ENCODE data around the gene APC2. TPM values are rescaled to one million over a fixed set of nuclear protein-coding genes. Genes with fewer than 3 reads are reported as not detected.
"Not testable (repeated sequence)": the region's sequence is repeated elsewhere in the genome, so short reads cannot be mapped to it uniquely, and the experiment has no call there.

The APC2 gene
- total RNA-seq, 1 donor from 2014 or later = 0.15 TPM

DNA sequence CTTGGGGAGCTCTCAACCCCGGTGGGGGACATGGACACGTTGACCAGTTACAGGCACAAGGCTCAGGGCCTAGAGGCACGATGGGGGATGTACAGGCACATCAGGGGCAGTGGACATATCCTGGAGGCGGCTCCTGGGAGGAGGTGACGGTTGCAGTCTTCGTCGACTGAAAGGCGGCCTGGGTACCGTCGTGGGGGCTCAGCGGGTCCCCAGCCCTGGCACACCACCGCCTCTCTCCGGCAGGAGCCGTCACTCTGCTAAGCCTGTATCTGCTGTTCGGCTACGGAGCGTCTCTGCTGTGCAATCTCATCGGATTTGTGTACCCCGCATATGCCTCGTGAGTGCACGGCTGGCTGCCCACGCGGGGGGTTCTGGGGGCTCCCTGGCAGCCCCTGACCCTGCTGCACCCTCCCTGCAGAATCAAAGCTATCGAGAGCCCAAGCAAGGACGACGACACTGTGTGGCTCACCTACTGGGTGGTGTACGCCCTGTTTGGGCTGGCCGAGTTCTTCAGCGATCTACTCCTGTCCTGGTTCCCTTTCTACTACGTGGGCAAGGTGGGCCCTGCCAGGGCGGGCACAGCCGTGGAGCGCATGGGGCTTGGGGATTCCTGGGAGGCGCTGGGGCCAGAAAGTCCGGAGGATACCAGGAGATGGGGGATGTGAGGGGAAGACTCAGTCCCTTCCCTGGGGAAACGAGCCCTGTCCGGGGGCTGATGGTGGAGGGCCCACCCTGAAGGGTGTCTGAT is 45.3 kb downstream of the APC2 start:
- intact Hi-C loops (cut with micrococcal nuclease) = no loop called here

DNA sequence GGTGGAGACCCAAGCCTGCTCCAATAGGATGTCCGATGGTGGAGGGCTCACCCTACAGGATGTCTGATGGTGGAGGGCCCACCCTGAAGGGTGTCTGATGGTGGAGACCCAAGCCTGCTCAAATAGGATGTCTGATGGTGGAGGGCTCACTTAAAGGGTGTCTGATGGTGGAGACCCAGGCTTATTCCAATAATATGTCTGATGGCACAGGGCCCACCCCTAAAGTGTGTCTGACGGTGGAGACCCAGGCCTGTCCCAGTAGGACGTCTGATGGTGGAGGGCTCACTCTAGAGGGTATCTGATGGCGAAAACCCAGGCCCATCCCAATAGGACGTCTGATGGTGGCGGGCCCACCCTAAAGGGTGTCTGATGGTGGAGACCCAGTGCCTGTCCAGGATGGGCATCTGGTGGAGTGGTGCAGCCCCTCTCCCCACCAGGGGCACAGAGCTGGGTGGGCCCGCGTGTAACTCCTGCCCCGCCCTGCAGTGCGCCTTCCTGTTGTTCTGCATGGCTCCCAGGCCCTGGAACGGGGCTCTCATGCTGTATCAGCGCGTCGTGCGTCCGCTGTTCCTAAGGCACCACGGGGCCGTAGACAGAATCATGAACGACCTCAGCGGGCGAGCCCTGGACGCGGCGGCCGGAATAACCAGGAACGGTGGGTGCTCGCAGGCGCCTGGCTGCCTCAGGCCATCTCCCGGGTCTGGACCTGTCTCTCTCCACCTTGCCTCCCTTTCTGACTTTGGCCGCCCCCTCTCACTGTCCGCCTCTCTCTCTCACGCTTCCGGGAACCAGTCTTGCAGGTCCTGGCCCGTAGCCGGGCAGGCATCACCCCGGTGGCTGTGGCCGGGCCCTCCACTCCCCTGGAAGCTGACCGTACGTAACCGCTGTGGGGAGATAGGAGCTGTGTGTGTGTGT is 46.1 kb downstream of the APC2 start:
- intact Hi-C loops (cut with micrococcal nuclease) = no loop called here

DNA sequence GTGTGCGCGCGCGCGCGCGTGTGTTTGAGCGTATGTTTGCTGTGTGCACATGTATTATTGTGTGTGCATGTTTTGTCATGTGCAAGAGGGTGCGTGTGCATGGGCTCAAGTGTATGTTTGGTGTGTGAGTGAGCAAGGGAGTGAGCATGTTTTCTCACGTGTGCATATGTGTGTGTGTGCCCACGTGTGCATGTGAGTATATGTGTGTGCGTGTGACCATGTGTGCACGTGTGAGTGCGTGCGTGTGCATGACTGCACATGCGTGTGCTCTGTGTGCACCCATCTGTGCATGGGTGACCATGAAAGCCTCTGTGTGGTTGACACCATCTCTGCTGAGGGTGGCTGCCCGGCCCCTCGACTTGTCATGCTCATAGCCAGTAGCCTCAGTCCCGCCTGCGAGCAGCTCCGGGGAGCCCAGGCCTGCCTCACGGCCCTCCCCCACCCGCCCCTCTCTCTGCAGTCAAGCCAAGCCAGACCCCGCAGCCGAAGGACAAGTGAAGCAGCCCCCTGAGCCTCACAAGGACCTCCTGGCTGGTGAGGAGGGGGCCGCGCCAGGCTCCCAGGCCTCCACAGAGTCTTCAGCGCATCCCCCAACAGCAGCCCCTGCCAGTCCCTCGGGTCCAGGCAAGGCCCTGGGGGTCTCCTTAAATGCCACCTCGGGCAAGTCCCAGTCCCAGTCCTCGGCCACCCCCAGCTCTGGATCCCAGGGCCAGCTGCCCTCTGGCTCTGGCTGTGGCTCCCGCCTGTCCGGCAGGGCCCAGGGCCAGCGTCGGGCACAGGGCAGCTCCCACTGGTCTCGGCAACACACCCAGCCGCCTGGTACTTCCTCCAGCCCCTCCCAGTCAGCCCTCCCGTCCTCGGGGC is 47.0 kb downstream of the APC2 start:
- intact Hi-C loops (cut with micrococcal nuclease) = no loop called here

DNA sequence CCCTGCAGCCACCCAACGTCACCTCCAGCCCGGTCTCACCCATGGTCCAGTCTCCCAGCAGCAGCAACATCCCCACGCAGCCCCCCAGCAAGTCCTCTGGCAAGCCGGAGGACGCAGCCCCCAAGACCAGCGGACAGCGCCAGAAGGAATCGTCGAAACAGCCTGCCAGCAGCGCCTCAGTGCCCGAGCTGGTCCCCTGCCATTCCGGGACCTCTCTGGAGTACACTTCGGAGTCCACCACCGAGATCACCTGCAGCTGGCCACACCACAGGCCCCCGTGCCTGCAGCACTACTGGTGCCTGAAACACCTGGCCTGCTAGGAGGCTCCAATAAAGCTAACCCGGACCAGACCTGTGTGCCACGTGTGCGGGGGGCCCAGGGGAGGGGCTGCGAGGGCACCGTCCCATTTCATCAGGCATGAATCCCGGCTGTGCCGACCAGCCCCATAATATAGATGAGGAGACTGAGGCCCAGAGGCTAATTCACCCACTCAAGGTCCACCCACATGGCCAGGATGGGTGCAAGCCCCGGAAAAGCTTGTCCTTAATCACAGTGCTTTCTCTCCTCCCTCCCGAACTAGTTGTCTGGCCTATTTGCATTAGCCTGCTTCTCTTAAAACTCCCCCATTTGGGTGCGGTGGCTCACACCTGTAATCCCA is 47.8 kb downstream of the APC2 start:
- intact Hi-C loops (cut with micrococcal nuclease) = no loop called here

DNA sequence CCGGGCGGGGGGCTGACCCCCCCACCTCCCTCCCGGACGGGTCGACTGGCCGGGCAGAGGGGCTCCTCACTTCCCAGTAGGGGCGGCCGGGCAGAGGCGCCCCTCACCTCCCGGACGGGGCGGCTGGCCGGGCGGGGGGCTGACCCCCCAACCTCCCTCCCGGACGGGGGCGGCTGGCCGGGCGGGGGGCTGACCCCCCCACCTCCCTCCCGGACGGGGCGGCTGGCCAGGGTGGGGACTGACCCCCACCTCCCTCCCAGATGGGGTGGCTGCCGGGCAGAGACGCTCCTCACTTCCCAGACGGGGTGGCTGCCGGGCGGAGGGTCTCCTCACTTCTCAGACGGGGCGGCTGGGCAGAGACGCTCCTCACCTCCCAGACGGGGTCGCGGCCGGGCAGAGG is 49.3 kb downstream of the APC2 start:
- intact Hi-C loops (cut with micrococcal nuclease) = not testable (repeated sequence)

DNA sequence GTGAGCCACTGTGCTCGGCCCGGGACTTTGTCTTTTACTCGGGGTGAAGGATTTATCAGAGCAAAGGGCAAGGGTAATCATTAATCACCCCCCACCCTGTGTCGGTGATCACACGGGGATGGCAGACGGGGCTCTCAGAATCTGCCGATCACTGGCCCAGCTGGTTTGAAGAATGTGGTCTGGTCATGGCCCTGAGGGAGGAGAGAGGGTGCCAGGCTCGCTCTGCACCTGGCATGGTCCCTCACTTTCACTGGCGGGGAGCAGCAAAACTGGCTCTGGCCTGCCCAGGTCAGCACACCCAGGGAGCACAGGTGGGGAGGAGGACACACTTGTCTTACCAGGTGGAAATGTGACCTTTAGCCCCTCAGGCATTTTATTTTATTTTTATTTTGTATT is 51.3 kb downstream of the APC2 start:
- intact Hi-C loops (cut with micrococcal nuclease) = no loop called here

DNA sequence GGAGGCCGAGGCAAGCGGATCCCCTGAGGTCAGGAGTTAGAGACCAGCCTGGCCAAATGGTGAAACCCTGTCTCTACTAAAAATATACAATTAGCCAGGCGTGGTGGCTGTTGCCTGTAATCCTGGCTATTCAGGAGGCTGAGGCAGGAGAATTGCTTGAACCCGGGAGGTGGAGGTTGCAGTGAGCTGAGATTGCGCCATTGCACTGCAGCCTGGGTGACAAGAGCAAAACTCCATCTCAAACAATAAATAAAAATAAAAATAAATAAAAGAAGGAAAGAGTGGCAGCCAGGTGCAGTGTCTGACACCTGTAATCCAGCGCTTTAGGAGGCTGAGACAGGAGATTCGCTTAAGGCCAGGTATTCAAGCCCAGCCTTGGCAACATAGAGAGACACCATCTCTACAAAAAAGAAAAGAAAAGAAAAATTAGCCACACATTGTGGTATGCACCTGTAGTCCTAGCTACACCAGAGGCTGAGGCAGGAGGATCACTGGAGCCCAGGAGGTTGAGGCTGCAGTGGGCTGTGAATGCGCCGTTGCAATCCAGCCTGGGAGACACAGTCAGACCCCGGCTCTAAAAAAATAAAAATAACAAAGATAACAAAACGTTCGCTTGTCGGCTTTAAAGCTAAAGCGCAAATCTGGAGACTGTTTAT is 52.6 kb downstream of the APC2 start:
- intact Hi-C loops (cut with micrococcal nuclease) = no loop called here

DNA sequence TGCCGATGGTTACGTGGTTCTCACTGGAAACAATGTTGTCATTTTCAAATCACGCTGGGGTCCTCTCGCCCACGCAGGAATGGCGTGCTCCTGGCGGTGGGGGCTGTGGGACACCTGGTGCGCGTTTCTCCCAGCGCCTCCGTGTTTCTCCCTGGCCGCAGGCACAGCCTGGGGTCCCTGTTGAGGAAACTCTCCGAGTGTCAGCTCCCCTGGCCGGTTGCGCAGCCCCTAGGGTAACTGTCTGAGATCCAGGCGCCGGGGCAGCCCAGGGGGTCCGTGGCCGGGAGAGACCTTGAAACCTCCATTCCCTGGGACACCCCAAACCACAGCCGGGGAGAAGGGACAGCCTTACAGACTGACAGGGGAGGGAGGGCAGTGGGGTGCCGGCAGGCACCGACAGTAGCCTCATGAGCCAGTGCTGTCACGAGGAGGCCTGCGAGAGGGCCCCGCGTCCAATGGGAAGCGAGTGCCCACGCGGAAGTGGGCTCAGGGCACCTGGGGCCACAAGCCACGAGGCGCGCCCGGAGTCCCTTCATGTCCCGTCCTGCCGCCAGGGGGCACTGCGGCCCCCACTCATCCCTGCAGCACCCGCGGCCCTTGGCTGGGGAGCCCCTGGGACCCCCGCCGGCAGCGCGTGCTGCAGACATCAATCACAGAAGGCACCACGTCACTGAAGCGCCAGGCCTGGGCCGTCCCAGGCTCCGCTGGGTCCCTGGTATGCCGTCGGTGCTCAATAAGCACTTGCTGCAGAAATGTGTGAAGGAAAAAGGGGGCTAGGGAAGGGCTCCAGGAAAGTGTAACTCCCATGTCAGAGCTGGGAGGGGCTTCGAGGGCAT is 53.4 kb downstream of the APC2 start:
- intact Hi-C loops (cut with micrococcal nuclease) = no loop called here

DNA sequence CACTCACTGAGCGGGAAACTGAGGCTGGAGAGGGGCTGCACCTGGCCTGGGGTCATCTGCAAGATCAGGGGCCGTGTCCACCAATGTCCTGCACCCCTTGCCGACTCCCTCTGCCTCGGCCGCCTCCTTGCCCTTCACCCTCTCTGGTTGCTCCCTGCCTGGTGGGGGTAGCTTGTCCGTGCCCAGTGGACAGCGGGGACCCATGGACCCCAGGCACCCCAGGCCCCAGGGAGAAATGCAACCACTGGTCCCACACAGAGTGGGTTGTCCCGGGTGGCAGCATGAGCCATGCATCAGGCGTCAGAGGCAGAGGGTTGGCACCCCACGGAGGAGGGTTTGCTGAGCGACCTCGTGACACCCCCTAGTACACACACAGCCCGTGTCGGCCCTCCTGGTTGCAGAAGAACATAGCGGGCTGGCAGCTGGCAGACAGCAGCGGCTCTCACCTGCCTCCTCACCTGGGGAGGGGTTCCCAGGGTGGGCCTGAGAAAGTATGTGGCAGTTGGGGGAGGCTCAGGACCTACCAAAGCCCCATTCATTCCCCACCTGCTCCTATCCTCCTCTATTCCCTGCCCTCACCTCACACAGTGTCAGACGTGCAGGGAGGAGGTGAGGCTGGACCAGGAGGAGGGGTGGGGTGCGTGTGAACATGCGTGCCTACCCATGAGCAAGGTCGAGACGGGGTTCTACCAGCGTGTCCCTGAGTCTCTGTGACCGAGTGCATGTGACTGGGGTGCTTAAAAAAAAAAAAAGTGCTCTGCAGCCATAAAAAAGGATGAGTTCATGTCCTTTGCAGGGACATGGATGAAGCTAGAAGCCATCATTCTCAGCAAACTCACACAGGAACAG is 54.2 kb downstream of the APC2 start:
- intact Hi-C loops (cut with micrococcal nuclease) = no loop called here

DNA sequence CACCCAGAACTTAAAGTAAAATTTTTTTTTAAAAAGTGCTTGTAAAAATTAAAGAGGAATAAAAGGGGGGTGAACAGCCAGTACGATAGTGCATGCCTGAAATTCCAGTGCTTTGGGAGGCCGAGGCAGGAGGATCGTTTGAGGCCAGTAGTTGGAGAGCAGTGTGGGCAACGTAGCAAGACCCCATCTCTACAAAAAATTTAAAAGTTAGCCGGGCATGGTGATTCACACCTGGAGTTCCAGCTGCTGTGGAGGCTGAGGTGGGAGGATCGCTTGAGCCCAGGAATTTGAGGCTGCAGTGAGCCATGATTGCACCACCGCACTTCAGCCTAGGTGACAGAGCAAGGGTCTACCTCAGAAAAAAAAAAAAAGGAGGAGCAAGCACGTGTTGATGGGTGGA is 55.1 kb downstream of the APC2 start:
- intact Hi-C loops (cut with micrococcal nuclease) = no loop called here

DNA sequence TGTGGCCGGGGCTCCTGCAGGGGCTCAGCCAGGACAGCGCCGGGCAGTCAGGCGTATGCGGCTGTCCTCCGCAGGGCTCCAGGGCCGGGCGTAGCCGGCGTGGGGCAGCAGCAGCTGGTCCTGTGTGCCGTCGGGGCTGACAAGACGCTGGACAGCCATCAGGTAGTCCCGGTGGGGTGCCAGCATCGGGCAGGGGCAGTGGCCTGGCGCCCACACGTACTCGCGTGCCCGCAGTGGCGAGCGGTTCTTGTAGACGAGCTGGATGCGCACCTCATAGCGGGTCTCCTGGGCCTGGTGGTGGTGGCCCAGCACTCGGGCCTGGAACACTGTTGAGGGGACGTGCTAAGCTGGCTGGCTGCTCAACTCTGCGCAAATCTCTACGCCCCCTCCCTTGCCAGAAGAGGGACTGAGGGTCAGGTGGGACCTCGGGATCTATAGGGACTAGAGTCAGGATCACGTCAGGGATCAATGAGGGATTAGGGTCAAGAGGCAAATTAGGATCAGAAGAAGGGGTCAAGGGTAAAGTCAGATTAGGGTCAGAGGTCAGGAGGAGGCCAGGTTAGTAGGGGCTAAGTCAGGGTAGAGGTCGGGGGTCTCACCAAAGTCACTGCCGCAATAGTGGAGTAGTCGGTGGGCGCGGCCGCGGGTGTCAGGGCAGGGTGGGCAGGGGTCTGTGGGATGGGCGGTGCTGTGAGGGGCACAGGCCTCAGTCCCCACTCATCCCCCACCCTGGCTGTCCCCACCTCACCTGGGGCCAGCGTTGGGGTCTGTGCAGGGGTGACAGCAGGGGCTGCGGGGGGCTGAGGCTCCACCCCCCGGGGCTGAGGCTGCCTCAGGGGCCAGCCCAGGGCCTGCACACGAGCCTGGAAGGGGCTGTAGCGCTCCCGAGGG is 56.3 kb downstream of the APC2 start:
- intact Hi-C loops (cut with micrococcal nuclease) = no loop called here

DNA sequence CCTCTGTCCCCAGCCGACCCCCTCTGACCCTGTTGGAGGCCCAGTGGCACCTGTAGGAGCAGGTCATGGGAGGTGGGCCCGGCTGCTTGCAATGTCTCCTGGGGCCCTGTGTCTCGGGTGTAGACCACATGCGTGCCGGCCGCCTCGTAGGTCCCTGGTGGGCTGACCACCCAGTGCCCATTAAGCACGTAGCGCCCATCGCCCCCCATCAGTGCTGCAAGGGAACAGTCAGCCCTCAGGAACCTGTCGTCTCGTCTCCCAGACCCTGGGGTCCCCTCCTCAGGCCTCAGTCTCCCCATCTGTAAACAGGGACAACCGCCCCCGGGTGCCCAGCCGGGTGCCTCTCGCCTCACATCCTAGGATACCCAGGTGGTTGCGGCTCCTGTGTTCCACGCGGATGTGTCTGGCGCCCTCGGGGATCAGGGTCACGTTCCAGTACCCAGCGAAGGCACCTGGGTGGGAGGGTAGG is 57.3 kb downstream of the APC2 start:
- intact Hi-C loops (cut with micrococcal nuclease) = loop anchor here (1.0 kb wide), 3 partner anchors 17 to 146 kb away; partner anchors contain the start of genes C19orf25 and PCSK4

DNA sequence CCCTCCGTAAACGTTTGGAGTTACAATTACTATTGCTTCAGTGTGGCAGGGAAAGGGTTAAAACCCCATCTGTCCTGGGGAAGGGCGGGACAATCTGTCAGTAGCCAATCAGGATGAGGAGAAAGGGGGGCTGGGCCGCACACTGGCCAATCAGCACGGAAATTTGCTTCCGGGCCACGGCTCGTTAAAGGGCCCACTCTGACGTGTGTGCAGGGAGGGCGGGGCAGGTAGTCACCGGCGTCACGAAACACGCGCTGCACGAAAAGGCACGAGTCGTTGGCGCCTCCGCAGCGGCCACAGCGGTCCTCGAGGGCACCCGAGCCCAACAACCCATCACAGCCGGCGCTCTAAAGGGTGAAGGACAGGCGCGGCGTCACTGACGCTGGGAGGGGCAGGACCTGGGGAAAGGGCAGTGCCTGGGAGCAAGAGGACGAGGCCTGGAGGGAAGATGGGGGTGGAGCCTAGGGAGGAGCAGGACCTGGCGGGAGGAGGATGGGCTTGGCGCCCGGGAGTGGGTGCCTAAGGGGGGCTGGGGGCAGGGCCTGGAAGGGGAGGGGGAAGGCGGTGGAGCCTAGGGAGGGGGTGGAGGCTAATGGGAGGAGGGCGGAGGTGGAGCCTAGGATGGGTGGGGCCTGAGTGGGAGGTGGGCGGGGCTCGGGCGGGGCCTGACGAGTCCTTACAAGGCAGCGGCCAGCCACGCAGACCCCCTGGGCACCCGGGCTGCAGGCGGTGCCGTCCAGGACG is 58.0 kb downstream of the APC2 start:
- intact Hi-C loops (cut with micrococcal nuclease) = loop anchor here (1.0 kb wide), 3 partner anchors 18 to 145 kb away; partner anchors contain the start of genes C19orf25 and PCSK4

DNA sequence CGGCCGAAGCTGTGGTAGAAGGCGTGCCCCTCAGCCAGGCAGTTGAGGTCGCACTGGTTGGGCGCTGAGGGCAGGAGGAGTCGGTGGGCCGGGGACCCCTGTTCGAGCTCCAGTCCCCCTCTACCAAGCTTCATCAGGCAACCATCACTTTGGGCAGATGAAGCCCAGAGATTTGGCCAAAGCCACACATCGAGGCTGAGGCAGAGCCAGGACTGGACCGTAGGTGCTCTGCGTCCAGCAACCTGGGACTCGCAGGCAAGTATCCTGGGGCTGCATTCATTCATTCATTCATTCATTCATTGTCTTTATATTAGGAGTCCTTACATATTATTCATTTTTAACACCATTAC is 58.6 kb downstream of the APC2 start:
- intact Hi-C loops (cut with micrococcal nuclease) = no loop called here

DNA sequence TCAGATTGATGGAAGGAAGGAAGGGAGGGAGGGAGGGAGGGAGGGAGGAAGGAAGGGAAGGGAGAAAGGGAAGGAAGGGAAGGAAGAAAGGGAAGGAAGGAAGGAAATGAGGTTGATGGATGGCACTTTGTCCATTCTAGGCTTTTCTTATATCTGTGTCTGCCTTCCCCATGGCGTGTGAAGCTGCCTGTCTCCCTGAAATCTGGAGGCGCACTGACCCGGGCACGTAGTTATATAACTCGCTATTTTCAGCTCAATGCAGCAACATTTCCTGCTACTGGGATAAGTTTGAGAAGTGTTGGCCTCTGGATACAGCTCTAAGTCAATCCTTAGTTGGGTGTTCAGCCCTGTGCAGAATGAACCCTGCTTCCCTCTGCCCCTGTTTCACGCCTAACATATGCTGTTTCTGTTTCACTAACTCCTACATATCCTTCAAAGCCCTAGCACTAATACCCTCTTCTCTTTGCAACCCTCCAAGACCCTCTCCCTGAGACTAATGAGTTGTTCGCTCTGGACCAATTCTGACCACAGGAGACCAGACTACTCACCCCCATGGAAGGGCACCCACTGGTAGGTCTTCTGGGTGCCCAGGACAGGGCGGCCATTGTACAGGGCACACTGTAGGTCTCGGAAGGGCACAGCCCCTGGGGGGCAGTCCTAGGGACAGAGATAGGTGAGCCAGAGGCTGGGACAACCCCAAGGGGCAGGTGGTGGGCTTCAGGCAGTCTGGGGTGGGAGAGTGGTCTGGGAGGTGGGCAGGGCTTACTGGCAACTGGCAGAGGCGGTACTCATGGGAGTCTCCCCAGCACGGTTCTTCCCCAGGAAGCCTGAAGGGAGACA is 59.9 kb downstream of the APC2 start:
- intact Hi-C loops (cut with micrococcal nuclease) = no loop called here

DNA sequence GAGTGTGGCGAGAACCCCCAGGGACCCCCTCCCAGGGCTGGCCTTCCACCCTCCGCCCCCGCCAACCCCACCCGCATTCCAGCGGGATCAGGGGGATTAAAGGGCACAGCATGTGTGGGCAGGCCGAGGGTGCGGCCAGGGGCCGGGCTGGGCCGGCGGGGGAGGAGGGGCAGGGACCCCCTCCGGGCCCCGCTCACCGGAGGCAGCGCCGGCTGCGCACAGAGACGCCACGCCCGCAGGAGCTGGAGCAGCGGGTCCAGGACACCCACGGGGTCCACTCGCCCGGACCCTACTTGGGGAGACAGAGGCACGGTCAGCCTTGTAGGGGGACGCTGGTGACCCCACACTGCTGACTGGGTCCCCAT is 60.5 kb downstream of the APC2 start:
- intact Hi-C loops (cut with micrococcal nuclease) = no loop called here

Data from T-helper 1 cell treated with Interleukin-12 subunit alpha and Interleukin-12 subunit beta and Interleukin-4 antibody, amounts not matched to agents 30 ng/mL and 1 ng/mL, for 36 hours (primary cell).